NCI-H1417 treated with DMSO at 0.1 percent for 48 hours (cell line): Measurements from ENCODE around the gene SCN5A.

ENCODE experiments used
- DNase-seq: peaks from one replicate; lab custom pipeline; 2025; lab: John Stamatoyannopoulos, UW

The SCN5A gene

GRCh38 chr3:38600551-38600950 is 48.9 kb downstream of the SCN5A start:
- DNase-seq: no peak

- no peak for DNase-seq
Measured at GRCh38 chr3:38599886-38600285, 49.6 kb downstream of the SCN5A start.

- no peak for DNase-seq
Measured at GRCh38 chr3:38598791-38599190, 50.7 kb downstream of the SCN5A start.

- DNase-seq: no peak
Measured at GRCh38 chr3:38597502-38598060, 51.9 kb downstream of the SCN5A start.

GRCh38 chr3:38595393-38595792 is 54.1 kb downstream of the SCN5A start:
- no peak for DNase-seq

GRCh38 chr3:38590521-38590920 is 59.0 kb downstream of the SCN5A start:
- DNase-seq: no peak

- no peak for DNase-seq
Measured at GRCh38 chr3:38588995-38589937, 60.2 kb downstream of the SCN5A start.

GRCh38 chr3:38588371-38588971 is 61.0 kb downstream of the SCN5A start:
- no peak for DNase-seq

- DNase-seq: no peak
Measured at GRCh38 chr3:38587548-38588131, 61.8 kb downstream of the SCN5A start.

- no peak for DNase-seq
Measured at GRCh38 chr3:38586546-38587520, 62.7 kb downstream of the SCN5A start.

GRCh38 chr3:38585791-38586420 is 63.6 kb downstream of the SCN5A start:
- no peak for DNase-seq

GRCh38 chr3:38583688-38584087 is 65.8 kb downstream of the SCN5A start:
- DNase-seq: no peak

GRCh38 chr3:38582941-38583645 is 66.4 kb downstream of the SCN5A start:
- no peak for DNase-seq

- no peak for DNase-seq
Measured at GRCh38 chr3:38582316-38582715, 67.2 kb downstream of the SCN5A start.

- DNase-seq: no peak
Measured at GRCh38 chr3:38581774-38582173, 67.7 kb downstream of the SCN5A start.

- DNase-seq: no peak
Measured at GRCh38 chr3:38580450-38581382, 68.8 kb downstream of the SCN5A start.

GRCh38 chr3:38579551-38580449 is 69.7 kb downstream of the SCN5A start:
- no peak for DNase-seq

GRCh38 chr3:38579141-38579540 is 70.3 kb downstream of the SCN5A start:
- DNase-seq: no peak
